ENCODE results near the gene ZRSR2.

GRCh38 chrX:15843960-15844359 lies 53.7 kb downstream of the ZRSR2 start:
- TF ChIP-seq HDAC2 (CRISPR knock-in tag; IDR thresholded peaks at IDR 0.05): no peak
- no peak for TF ChIP-seq CTCF (CRISPR knock-in tag; IDR thresholded peaks at IDR 0.05)
- TF ChIP-seq ZNF839 (CRISPR knock-in tag; IDR thresholded peaks at IDR 0.05; ENCODE audit: borderline replicate concordance): no peak
- TF ChIP-seq ZNF230 (CRISPR knock-in tag; IDR thresholded peaks at IDR 0.05): no peak
- no peak for TF ChIP-seq ETV6 (CRISPR knock-in tag; conservative IDR thresholded peaks at IDR 0.05)
- no peak for TF ChIP-seq CHD2 (IDR thresholded peaks at IDR 0.05; ENCODE audit: low read depth, low read length)
- TF ChIP-seq CBX5 (CRISPR knock-in tag; IDR thresholded peaks at IDR 0.05; ENCODE audit: borderline replicate concordance): no peak

Data from HepG2 (cell line).